Motor neuron (in vitro differentiated cells): ENCODE results near the gene SLC1A4. TPM values are rescaled to one million over a fixed set of nuclear protein-coding genes. Genes with fewer than 3 reads are reported as not detected.
A peak's percentile ranks its signal among the peaks of the same experiment; 100 is the strongest.

Experiments
- ATAC-seq, 8 experiments: fragments of 200-7000 bp; cut with Tn5 transposase; replicated peaks in 6 of 8; 2 replicates each; pipeline ENCODE4 v1.8.0; 2021; ENCODE audit warnings: mild to moderate bottlenecking in 8 of 8, moderate library complexity in 8 of 8
- H3K27ac ChIP-seq, 2 donors: fragments of 250-450 bp; sonication (Bioruptor Pico); 2 replicates each; pipeline ENCODE4 v1.9.0; 2021; ENCODE audit warnings: antibody characterized with exemption in 2 of 2, mild to moderate bottlenecking in 2 of 2, moderate library complexity in 1 of 2
- H3K4me1 ChIP-seq, 2 donors: fragments of 250-450 bp; sonication (Bioruptor Pico); replicated peaks in 1 of 2; 2 replicates each; pipeline ENCODE4 v1.6.1; 2021; ENCODE audit warnings: antibody characterized with exemption in 2 of 2, mild to moderate bottlenecking in 2 of 2, moderate library complexity in 1 of 2
- H3K4me3 ChIP-seq, 5 donors: fragments of 250-450 bp; sonication (Bioruptor Pico); 2 replicates each; pipeline ENCODE4 v1.9.0; 2021; ENCODE audit warnings: antibody characterized with exemption in 5 of 5, mild to moderate bottlenecking in 5 of 5, moderate library complexity in 4 of 5
- whole genome bisulfite sequencing, 10 experiments: fragments of 450-650 bp; shearing (Covaris generic); methylation state at CpG; one replicate each; pipeline ENCODE4 v1.0.0; 2022; 5-methylcytosine and 5-hydroxymethylcytosine counted together
- in situ Hi-C, 9 experiments: fragments of 400-800 bp; cut with MboI; loops; one replicate each; pipeline ENCODE4 v1.15.0; 2021; ENCODE audit warnings: low sequenced_read_pairs in 9 of 9, low pct_unique_long_range_greater_than_20kb in 2 of 9; ENCODE audit not compliant: unreplicated experiment in 9 of 9
- total RNA-seq, 8 experiments: library from RNA; unstranded; fragments of 300-600 nt; gene quantifications; 2 replicates each; pipeline versions ENCODE4 v1.2.3 to v1.2.4, GENCODE V29; 2022

The SLC1A4 gene
- total RNA-seq, 8 experiments from 2014 or later, result 3.3 to 59.0 (median 23.3) TPM

DNA sequence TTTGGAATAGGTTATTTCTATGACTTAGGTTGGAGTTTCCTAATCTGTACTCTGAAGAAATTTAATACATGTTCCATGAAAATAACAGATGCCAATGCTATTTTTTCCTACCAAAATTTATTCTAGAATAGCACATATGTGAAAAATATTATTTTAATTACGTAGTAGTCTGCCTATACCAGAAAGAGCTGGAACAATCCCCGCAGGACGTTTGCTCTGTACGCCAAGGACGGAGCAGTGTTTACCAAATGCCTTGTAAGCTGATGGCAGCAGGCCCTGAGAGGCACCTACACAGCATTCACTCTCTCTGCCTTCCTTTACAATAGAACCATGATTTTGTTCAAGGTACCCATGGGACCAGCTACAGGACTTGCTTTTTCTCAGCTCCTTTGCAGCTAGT is 16.8 kb upstream of the SLC1A4 start:
- ATAC-seq, result peak in 1 of 8 experiments; percentile 10
- in situ Hi-C loops, result no loop called here
- H3K4me3 ChIP-seq, result no peak overlapping the region
- no peak overlapping the region for H3K27ac ChIP-seq
- 75 to 95% (median 80%) methylated on average over 1 to 5 of the region's 5 CpGs; no CpG with 5 or more reads in 3 of the 10 experiments for WGBS, 10 experiments
- H3K4me1 ChIP-seq, result peaks cover 0 to 6% of the 10 kb centered on the region in 2 donors

- Histone ChIP-seq H3K4me3 (no peak overlapping the region), H3K27ac (peak overlapping the region in 1 of 2 donors; percentile 18), H3K4me1 (peaks cover 0 to 6% of the 10 kb centered on the region in 2 donors)
- peak; percentile 45 to 78 (median 52) for ATAC-seq
- 0 to 88% (median 53%) methylated on average over 1 of the region's 1 CpG; no CpG with 5 or more reads in 6 of the 10 experiments for whole genome bisulfite sequencing, 10 experiments
- in situ Hi-C loops, result no loop called here
Measured at GRCh38 chr2:64972876-64973275, 16.3 kb upstream of the SLC1A4 start.

DNA sequence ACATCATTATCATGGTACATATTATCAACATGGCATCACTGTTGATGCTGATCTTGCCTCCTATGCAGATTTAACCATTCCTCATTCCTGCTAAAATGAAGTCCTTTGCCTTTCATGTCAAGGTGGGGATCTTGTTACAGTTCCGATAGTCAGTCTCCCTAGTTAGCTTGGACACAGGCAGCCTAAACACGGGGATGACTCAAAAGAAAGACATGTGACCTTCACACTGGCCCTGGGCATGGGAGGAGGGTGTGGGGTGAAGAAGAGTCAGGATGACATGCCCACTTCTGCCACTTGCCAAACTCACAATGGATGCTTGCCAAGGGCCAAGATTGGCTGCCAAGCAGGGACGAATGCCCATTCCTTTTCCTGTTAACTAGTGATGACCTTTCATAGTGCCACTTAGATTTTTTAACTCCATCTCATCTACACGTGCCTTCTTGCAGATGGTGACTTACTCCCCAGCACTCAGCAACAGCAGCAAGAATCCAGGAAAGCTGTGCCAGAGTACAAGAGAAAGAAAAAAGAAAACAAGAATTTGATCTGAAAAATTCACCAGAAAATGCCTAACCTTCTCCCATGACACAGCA is 13.9 kb upstream of the SLC1A4 start:
- in situ Hi-C loops, result no loop called here
- Histone ChIP-seq H3K27ac (no peak overlapping the region), H3K4me3 (no peak overlapping the region), H3K4me1 (peaks cover 0 to 6% of the 10 kb centered on the region in 2 donors)
- peak in 6 of 8 experiments; percentile 31 to 85 (median 70) for ATAC-seq
- WGBS, 10 experiments, result 3 to 60% (median 31%) methylated on average over 1 to 4 of the region's 4 CpGs; no CpG with 5 or more reads in 1 of the 10 experiments

- WGBS, 10 experiments, result 0 to 80% (median 70%) methylated on average over 1 of the region's 1 CpG; no CpG with 5 or more reads in 6 of the 10 experiments
- H3K4me3 ChIP-seq, result no peak overlapping the region
- ATAC-seq, result no peak
- H3K27ac ChIP-seq, result no peak overlapping the region
- in situ Hi-C loops, result no loop called here
- H3K4me1 ChIP-seq, result peaks cover 0 to 6% of the 10 kb centered on the region in 2 donors
Measured at GRCh38 chr2:64976276-64976675, 12.9 kb upstream of the SLC1A4 start.

DNA sequence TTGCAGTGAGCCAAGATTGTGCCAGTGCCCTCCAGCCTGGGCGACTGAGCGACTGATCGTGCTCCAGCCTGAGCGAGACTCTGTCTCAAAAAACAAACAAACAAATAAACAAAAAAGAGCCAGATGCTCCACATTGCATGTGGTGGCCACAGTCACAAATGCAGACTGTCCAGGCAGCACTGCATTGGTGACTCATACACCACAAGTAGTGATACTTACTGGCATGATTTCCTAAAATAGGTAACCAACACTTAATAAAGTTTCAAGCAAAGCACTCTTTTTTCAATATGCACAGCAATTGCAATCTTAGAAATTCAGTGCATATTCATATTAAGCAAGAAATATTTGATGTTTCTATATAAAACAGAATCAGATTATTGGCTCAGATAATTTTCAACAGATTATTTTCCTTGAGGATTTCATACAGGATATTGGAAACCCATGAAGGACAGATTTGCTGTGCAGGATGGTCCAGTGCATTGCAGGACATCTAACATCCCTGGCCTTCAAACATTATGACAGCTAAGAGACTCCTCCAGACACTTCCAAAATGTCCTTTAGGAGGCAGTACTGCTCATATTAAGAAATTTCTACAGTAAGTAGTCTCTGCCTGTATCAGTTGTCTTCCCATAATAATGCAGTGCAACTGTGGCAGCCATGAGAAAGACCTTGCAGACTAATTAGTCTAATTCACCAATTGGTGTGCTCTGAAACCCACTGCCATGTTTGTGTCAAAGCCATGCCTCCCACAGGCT is 10.5 kb upstream of the SLC1A4 start:
- Histone ChIP-seq H3K4me3 (no peak overlapping the region), H3K4me1 (no peaks in the 10 kb centered on the region), H3K27ac (no peak overlapping the region)
- WGBS, 10 experiments, result 40 to 100% (median 78%) methylated on average over 1 to 4 of the region's 4 CpGs; no CpG with 5 or more reads in 6 of the 10 experiments
- ATAC-seq, result peak in 3 of 8 experiments; percentile 54 to 70 (median 69)
- in situ Hi-C loops, result no loop called here

GRCh38 chr2:64979744-64980143 is 9.5 kb upstream of the SLC1A4 start:
- Histone ChIP-seq H3K4me1 (no peaks in the 10 kb centered on the region), H3K27ac (no peak overlapping the region), H3K4me3 (no peak overlapping the region)
- 50 to 100% (median 71%) methylated on average over 1 of the region's 1 CpG; no CpG with 5 or more reads in 7 of the 10 experiments for WGBS, 10 experiments
- in situ Hi-C loops, result no loop called here
- ATAC-seq, result no peak

- in situ Hi-C loops, result no loop called here
- no peak for ATAC-seq
- H3K4me3 ChIP-seq, result no peak overlapping the region
- H3K27ac ChIP-seq, result no peak overlapping the region
- H3K4me1 ChIP-seq, result no peaks in the 10 kb centered on the region
- 0 to 100% (median 33%) methylated on average over 1 of the region's 1 CpG; no CpG with 5 or more reads in 1 of the 10 experiments for WGBS, 10 experiments
Measured at GRCh38 chr2:64980183-64980582, 9.0 kb upstream of the SLC1A4 start.

GRCh38 chr2:64982311-64982857 is 6.8 kb upstream of the SLC1A4 start:
- Histone ChIP-seq H3K4me3 (no peak overlapping the region), H3K4me1 (peaks cover 6 to 12% of the 10 kb centered on the region in 2 donors), H3K27ac (no peak overlapping the region)
- WGBS, 10 experiments, result 33 to 100% (median 63%) methylated on average over 1 to 2 of the region's 2 CpGs
- in situ Hi-C loops, result no loop called here
- ATAC-seq, result peak in 1 of 8 experiments; percentile 81

DNA sequence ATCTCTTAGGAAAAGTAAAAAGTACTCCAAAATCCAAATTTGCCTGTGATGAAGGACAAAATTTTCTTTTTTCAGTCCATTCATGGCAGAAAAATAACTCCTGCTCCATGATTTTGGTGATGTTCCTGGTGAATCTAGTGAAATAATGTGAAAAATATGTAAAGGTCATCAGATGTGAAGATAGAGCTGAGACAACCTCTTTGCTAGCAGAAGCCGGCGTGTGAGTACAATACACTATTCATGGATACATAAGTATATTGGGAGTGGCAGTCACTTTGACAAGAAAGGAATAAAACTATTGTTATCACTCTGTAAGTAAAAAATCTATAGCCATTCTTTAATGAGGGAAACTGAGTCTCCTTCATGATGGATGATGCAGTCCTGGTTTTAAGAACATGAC is 6.3 kb upstream of the SLC1A4 start:
- Histone ChIP-seq H3K4me1 (peaks cover 6 to 12% of the 10 kb centered on the region in 2 donors), H3K27ac (no peak overlapping the region), H3K4me3 (no peak overlapping the region)
- in situ Hi-C loops, result no loop called here
- 65 to 100% (median 92%) methylated on average over 2 of the region's 2 CpGs; no CpG with 5 or more reads in 1 of the 10 experiments for WGBS, 10 experiments
- no peak for ATAC-seq

- peaks cover 9 to 12% of the 10 kb centered on the region in 2 donors for H3K4me1 ChIP-seq
- no peak overlapping the region for H3K4me3 ChIP-seq
- no peak overlapping the region for H3K27ac ChIP-seq
- ATAC-seq, result no peak
- in situ Hi-C loops, result no loop called here
- WGBS, 10 experiments, result 40 to 100% (median 86%) methylated on average over 1 to 6 of the region's 7 CpGs
Measured at GRCh38 chr2:64985447-64985846, 3.8 kb upstream of the SLC1A4 start.

DNA sequence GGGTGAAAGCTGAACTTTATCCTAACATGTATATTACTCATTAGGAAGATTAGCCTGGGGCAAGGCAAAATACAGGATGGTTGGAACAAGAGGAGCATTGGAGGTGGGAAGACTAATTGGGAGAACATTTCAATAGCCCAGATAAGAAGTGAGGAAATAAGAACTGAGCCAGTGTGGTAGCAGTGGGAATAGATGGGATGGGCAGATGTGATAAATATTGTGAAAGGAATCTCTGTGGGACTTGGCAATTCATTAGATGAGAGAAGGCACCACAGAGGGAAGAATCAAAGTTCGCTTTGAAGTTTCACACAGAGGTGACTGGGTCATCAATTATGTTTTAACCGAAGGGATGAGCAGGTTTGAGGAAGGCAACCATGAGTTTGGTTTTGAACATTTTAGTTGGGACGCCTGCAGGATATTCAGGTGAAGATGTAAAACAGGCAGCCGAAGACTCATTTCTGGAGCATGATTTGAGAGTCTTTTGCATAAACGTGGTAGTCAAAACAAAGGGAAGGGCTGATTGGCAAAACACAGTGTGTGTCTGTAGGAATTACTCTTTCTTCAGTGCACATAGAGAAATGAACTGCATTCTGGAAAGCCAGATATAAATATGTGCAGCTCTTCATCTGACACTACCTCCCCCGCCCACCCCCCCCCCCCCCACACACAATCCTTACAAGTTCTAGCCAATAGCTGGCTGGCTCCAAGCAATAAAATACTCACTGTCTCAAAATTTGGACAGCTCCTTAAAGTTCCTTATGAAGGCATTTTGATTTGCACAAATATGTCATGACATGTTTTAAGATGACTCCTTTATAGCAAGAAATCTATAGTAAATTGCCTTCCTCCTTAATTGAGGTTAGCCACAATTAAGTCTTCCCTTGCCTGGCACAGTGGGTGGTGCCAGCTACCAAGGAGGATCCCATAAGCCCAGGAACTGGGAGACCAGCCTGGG is 1.9 kb upstream of the SLC1A4 start:
- WGBS, 10 experiments, result 7 to 80% (median 49%) methylated on average over 1 to 5 of the region's 6 CpGs; no CpG with 5 or more reads in 2 of the 10 experiments
- H3K4me3 ChIP-seq, result peak overlapping the region; percentile 56 to 91 (median 75)
- no peak overlapping the region for H3K27ac ChIP-seq
- ATAC-seq, result no peak
- peaks cover 21 to 28% of the 10 kb centered on the region in 2 donors for H3K4me1 ChIP-seq
- in situ Hi-C loops, result no loop called here

- ATAC-seq, result no peak
- Histone ChIP-seq H3K4me3 (peak overlapping the region; percentile 56 to 91 (median 75)), H3K27ac (peak overlapping the region; percentile 85 to 96), H3K4me1 (peaks cover 28 to 34% of the 10 kb centered on the region in 2 donors)
- in situ Hi-C loops, result no loop called here
- WGBS, 10 experiments, result 3 to 7% (median 5%) methylated on average over 3 to 11 of the region's 12 CpGs; no CpG with 5 or more reads in 2 of the 10 experiments
Measured at GRCh38 chr2:64987956-64988419, 1.2 kb upstream of the SLC1A4 start.
